ENCODE data around the gene RMND5A.
"Not testable (repeated sequence)": the region's sequence is repeated elsewhere in the genome, so short reads cannot be mapped to it uniquely, and the experiment has no call there.

Gene RMND5A

GRCh38 chr2:86719263-86719636 is 841 bp upstream of the RMND5A start:
- not testable (repeated sequence) for DNase-seq

- peak; percentile 85 for DNase-seq
Measured at GRCh38 chr2:86720540-86721320, 639 bp downstream of the RMND5A start.

GRCh38 chr2:86725706-86726105 is 5.6 kb downstream of the RMND5A start:
- DNase-seq, result not testable (repeated sequence)

- DNase-seq, result not testable (repeated sequence)
Measured at GRCh38 chr2:86732040-86732525, 12.0 kb downstream of the RMND5A start.

GRCh38 chr2:86732837-86733236 is 12.7 kb downstream of the RMND5A start:
- not testable (repeated sequence) for DNase-seq

- DNase-seq, result not testable (repeated sequence)
Measured at GRCh38 chr2:86733528-86733927, 13.4 kb downstream of the RMND5A start.

GRCh38 chr2:86734896-86735295 is 14.8 kb downstream of the RMND5A start:
- DNase-seq, result not testable (repeated sequence)

- DNase-seq, result not testable (repeated sequence)
Measured at GRCh38 chr2:86739485-86739884, 19.4 kb downstream of the RMND5A start.

- not testable (repeated sequence) for DNase-seq
Measured at GRCh38 chr2:86739889-86740288, 19.8 kb downstream of the RMND5A start.

GRCh38 chr2:86741889-86742498 is 21.9 kb downstream of the RMND5A start:
- not testable (repeated sequence) for DNase-seq

GRCh38 chr2:86744152-86744551 is 24.1 kb downstream of the RMND5A start:
- DNase-seq, result no peak

GRCh38 chr2:86746939-86747338 is 26.8 kb downstream of the RMND5A start:
- DNase-seq, result no peak

- no peak for DNase-seq
Measured at GRCh38 chr2:86747711-86748639, 27.9 kb downstream of the RMND5A start.

- no peak for DNase-seq
Measured at GRCh38 chr2:86750240-86750839, 30.2 kb downstream of the RMND5A start.

GRCh38 chr2:86751778-86752177 is 31.7 kb downstream of the RMND5A start:
- DNase-seq, result no peak

GRCh38 chr2:86752934-86753333 is 32.8 kb downstream of the RMND5A start:
- DNase-seq, result no peak

GRCh38 chr2:86753606-86754005 is 33.5 kb downstream of the RMND5A start:
- DNase-seq, result no peak

- no peak for DNase-seq
Measured at GRCh38 chr2:86758405-86758804, 38.3 kb downstream of the RMND5A start.

GRCh38 chr2:86760371-86760770 is 40.3 kb downstream of the RMND5A start:
- no peak for DNase-seq

- no peak for DNase-seq
Measured at GRCh38 chr2:86764661-86765309, 44.7 kb downstream of the RMND5A start.

- DNase-seq, result no peak
Measured at GRCh38 chr2:86765310-86765695, 45.2 kb downstream of the RMND5A start.

All from activated CD8-positive, alpha-beta memory T cell treated with anti-CD3 and anti-CD28 coated beads for 24 hours (primary cell).